GM23338 (cell line): Measurements from ENCODE around the gene TOM1. TPM values are rescaled to one million over a fixed set of nuclear protein-coding genes. Genes with fewer than 3 reads are reported as not detected.

Source experiments
- ATAC-seq: fragments of 200-7000 bp; cut with Tn5 transposase; 3 replicates; pipeline ENCODE4 v1.9.1; 2020
- DNase-seq: peaks from one replicate; pipeline ENCODE4 v3.0.0-alpha.2; 2015; ENCODE audit warnings: low spot score
- H2AFZ ChIP-seq: fragments of 200-600 bp; sonication (generic); 2 replicates; pipeline ENCODE4 v1.8.0; 2016; ENCODE audit warnings: antibody characterized with exemption, mild to moderate bottlenecking, moderate library complexity
- H3F3A ChIP-seq: fragments of 200-600 bp; sonication (generic); replicated peaks from 2 replicates; pipeline ENCODE4 v1.8.0; 2017; ENCODE audit warnings: antibody characterized with exemption, mixed run types, low read depth
- H3K27ac ChIP-seq: fragments of 200-600 bp; sonication (generic); 2 replicates; pipeline ENCODE4 v1.6.1; 2016; ENCODE audit warnings: low read depth
- H3K27me3 ChIP-seq: fragments of 200-600 bp; sonication (generic); 2 replicates; pipeline ENCODE4 v1.8.0; 2016; ENCODE audit warnings: mild to moderate bottlenecking, mixed run types, moderate library complexity; ENCODE audit not compliant: insufficient read depth
- H3K36me3 ChIP-seq: fragments of 200-600 bp; sonication (generic); 2 replicates; pipeline ENCODE4 v1.8.0; 2016; ENCODE audit warnings: mild to moderate bottlenecking; ENCODE audit not compliant: insufficient read depth
- H3K4me1 ChIP-seq: fragments of 200-600 bp; sonication (generic); 2 replicates; pipeline ENCODE4 v1.8.0; 2016; ENCODE audit warnings: mild to moderate bottlenecking, moderate library complexity; ENCODE audit not compliant: insufficient read depth
- H3K4me2 ChIP-seq: fragments of 200-600 bp; sonication (generic); 2 replicates; pipeline ENCODE4 v1.7.1; 2017; ENCODE audit warnings: mixed run types
- H3K4me3 ChIP-seq: fragments of 200-600 bp; sonication (generic); 2 replicates; pipeline ENCODE4 v1.6.1; 2016; ENCODE audit warnings: mixed run types
- H3K79me2 ChIP-seq: fragments of 200-600 bp; sonication (generic); replicated peaks from 2 replicates; pipeline ENCODE4 v1.8.0; 2017; ENCODE audit warnings: mild to moderate bottlenecking; ENCODE audit not compliant: insufficient read depth
- H3K9me2 ChIP-seq: fragments of 200-600 bp; sonication (generic); 2 replicates; pipeline ENCODE4 v1.8.0; 2017; ENCODE audit not compliant: insufficient read depth
- H4K20me1 ChIP-seq: fragments of 200-600 bp; sonication (generic); replicated peaks from 2 replicates; pipeline ENCODE4 v1.8.0; 2017; ENCODE audit warnings: mild to moderate bottlenecking; ENCODE audit not compliant: insufficient read depth
- H3K27ac Mint-ChIP-seq: 2 replicates; pipeline ENCODE4 v1.8.0; 2020; ENCODE audit warnings: inconsistent platforms, mild to moderate bottlenecking, moderate library complexity, mixed read lengths
- H3K27me3 Mint-ChIP-seq: 3 replicates; pipeline ENCODE4 v1.8.0; 2022; ENCODE audit warnings: low read depth, mild to moderate bottlenecking, moderate library complexity, mixed read lengths, inconsistent platforms; ENCODE audit not compliant: insufficient read depth, poor library complexity
- H3K36me3 Mint-ChIP-seq: 3 replicates; pipeline ENCODE4 v1.8.0; 2021; ENCODE audit warnings: low read depth, mild to moderate bottlenecking, inconsistent platforms, moderate library complexity, mixed read lengths
- H3K4me1 Mint-ChIP-seq: 3 replicates; pipeline ENCODE4 v1.8.0; 2020; ENCODE audit warnings: mild to moderate bottlenecking, inconsistent platforms, mixed read lengths
- H3K4me3 Mint-ChIP-seq: 3 replicates; pipeline ENCODE4 v1.8.0; 2021; ENCODE audit warnings: moderate library complexity, mild to moderate bottlenecking, inconsistent platforms, mixed read lengths
- H3K9me3 Mint-ChIP-seq: 3 replicates; pipeline ENCODE4 v1.8.0; 2020; ENCODE audit warnings: moderate library complexity, mild to moderate bottlenecking, inconsistent platforms, mixed read lengths
- CTCF ChIP-seq, 2 experiments: fragments of 200-600 bp in 1 of 2; sonication (generic) in 1 of 2; conservative IDR thresholded peaks; 2 replicates each; pipeline versions ENCODE4 v1.5.1 to v1.6.1; 2016 to 2017; ENCODE audit warnings: antibody characterized with exemption in 2 of 2, low read depth in 2 of 2, mild to moderate bottlenecking in 2 of 2, moderate library complexity in 1 of 2
- ETS1 ChIP-seq: IDR thresholded peaks from 2 replicates; pipeline ENCODE4 v1.6.1; 2016; ENCODE audit warnings: antibody characterized with exemption
- EZH2 ChIP-seq: fragments of 200-600 bp; sonication (generic); IDR thresholded peaks from one replicate; pipeline ENCODE4 v1.8.0; 2017; ENCODE audit warnings: antibody characterized with exemption, mild to moderate bottlenecking, low read depth; ENCODE audit not compliant: unreplicated experiment
- EZH2phosphoT487 ChIP-seq: fragments of 200-600 bp; sonication (generic); IDR thresholded peaks from one replicate; pipeline ENCODE4 v1.8.1; 2018; ENCODE audit warnings: antibody characterized with exemption; ENCODE audit not compliant: unreplicated experiment
- JUNB ChIP-seq: IDR thresholded peaks from one replicate; pipeline ENCODE4 v1.6.1; 2016; ENCODE audit warnings: antibody characterized with exemption; ENCODE audit not compliant: unreplicated experiment
- NANOG ChIP-seq: IDR thresholded peaks from 2 replicates; pipeline ENCODE4 v1.6.1; 2016; ENCODE audit warnings: antibody characterized with exemption, borderline replicate concordance
- STAT1 ChIP-seq: IDR thresholded peaks from one replicate; pipeline ENCODE4 v1.6.1; 2016; ENCODE audit warnings: antibody characterized with exemption; ENCODE audit not compliant: unreplicated experiment
- ZNF114 ChIP-seq: fragments of 250-450 bp; sonication (Bioruptor Pico); IDR thresholded peaks from 2 replicates; pipeline ENCODE4 v1.5.0; 2020; ENCODE audit warnings: mild to moderate bottlenecking, moderate library complexity
- ZNF462 ChIP-seq: fragments of 250-450 bp; sonication (Bioruptor Pico); IDR thresholded peaks from 2 replicates; pipeline ENCODE4 v1.5.0; 2020; ENCODE audit warnings: mild to moderate bottlenecking, moderate library complexity
- polyA plus RNA-seq: library from polyadenylated mRNA; unstranded; fragments of >200 nt; fragmentation: Nextera tagmentation; extraction: Ambion mirVana; gene quantifications from 2 replicates; pipeline ENCODE4 v1.2.1, GENCODE V29; 2016
- total RNA-seq: library from RNA; depleted of rRNA; stranded (reverse); fragments of >200 nt; shearing (Covaris generic); gene quantifications from 2 replicates; pipeline ENCODE4 v1.2.3, GENCODE V29; 2014

Gene TOM1
- total and polyA plus RNA-seq, 2 experiments from 2014 or later = 10.9 to 17.8 TPM

- no peak overlapping the region for H3K27ac Mint-ChIP-seq
- Histone ChIP-seq H3F3A (no peaks in the 10 kb centered on the region), H4K20me1 (peaks cover 22% of the 10 kb centered on the region; the same call in 1 of the 2 replicates), H3K36me3 (peaks cover 13% of the 10 kb centered on the region; the same call in 1 of the 2 replicates), H2AFZ (no peak overlapping the region), H3K27ac (no peak overlapping the region), H3K27me3 (no peaks in the 10 kb centered on the region), H3K9me2 (no peaks in the 10 kb centered on the region), H3K4me1 (no peaks in the 10 kb centered on the region), H3K79me2 (peaks cover 51% of the 10 kb centered on the region), H3K4me2 (no peak overlapping the region), H3K4me3 (no peak overlapping the region)
- ATAC-seq (no peak), DNase-seq (no peak)
- H3K4me3 Mint-ChIP-seq = no peak overlapping the region
- H3K36me3 Mint-ChIP-seq = peaks cover 20% of the 10 kb centered on the region
- no peaks in the 10 kb centered on the region for H3K27me3 Mint-ChIP-seq
- TF ChIP-seq NANOG = no peak
- no peak for TF ChIP-seq JUNB
- no peak for TF ChIP-seq CTCF (conservative IDR thresholded peaks at IDR 0.05; ENCODE audit: low read depth in 2 of 2)
- no peak for TF ChIP-seq STAT1
- no peak for TF ChIP-seq ZNF462 (CRISPR knock-in tag)
- no peak for TF ChIP-seq ETS1
- no peak for TF ChIP-seq EZH2
- no peak for TF ChIP-seq ZNF114
- TF ChIP-seq EZH2phosphoT487 = no peak
- H3K4me1 Mint-ChIP-seq = no peaks in the 10 kb centered on the region
- H3K9me3 Mint-ChIP-seq = no peaks in the 10 kb centered on the region
These were observed 23.7 kb upstream of the TOM1 start for GRCh38 chr22:35276019-35276418.
